Occipital lobe (tissue), 2 donors: ENCODE data around the gene DENND2D. TPM values are rescaled to one million over a fixed set of nuclear protein-coding genes. Genes with fewer than 3 reads are reported as not detected.

ENCODE experiments used
- DNase-seq: peaks from one replicate; lab custom pipeline; 2025; lab: John Stamatoyannopoulos, UW
- total RNA-seq: library from RNA; depleted of rRNA; stranded (reverse); fragments of >200 nt; gene quantifications from one replicate; pipeline ENCODE4 v1.2.3, GENCODE V29; 2014

DENND2D gene
- total RNA-seq, 1 donor from 2014 or later = 0.94 TPM

- DNase-seq = no peak
Measured at GRCh38 chr1:111202707-111203623, 2.5 kb upstream of the DENND2D start.

DNA sequence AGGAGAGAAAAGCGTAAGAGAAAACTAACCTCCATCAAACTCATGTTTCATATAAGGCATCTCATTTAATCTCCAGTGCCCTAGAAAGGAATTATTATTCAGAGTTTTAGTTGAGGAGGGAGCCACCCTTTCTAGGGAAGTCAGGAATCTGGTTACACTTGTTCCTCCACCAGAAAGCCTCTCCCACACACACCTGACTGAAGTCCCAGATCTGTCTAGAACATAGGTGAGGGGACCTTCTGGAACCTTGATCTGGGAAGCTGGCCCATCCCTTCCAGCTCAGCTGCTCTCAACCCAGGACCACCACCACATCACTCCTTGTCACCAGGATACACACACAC lies 1.9 kb upstream of the DENND2D start:
- no peak for DNase-seq

DNA sequence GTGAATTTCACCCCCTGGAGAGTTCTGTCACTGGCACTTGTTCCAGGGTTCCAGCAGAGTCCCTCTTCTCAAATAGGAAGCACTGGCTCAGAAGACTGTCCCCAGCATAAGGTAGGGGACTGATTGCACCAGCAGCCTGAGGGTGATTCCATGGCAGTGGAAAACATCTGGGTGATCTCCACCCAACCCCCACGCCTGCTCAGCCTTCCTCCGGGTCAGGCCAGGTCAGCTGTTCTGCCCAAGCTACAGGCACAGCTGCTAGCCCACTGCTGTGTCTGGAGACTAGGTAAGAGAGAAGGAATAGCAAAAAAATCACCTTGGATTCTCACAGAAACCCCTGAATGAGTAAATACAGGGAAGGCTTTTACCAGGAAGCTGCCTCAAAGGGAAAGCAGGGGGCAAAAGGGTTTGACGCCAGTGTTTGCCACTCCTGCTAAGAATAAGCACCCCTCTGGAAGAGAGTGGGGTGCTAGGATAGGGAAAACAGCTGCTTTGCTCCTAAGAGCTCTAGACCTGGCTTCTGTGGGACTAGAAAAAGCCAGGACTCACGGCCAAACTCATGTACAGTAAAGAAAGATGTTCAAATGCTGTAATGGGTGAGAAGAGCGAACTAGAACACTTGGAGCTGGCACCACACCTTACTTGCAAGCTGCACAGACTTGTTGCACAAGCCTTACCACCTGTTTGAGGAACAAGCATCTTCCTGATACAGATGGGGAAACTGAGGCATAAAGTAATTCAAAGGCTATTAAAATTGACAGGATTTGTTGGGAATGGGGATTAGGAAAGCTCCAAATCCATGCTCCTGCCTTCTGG lies 1.0 kb upstream of the DENND2D start:
- DNase-seq = no peak

DNA sequence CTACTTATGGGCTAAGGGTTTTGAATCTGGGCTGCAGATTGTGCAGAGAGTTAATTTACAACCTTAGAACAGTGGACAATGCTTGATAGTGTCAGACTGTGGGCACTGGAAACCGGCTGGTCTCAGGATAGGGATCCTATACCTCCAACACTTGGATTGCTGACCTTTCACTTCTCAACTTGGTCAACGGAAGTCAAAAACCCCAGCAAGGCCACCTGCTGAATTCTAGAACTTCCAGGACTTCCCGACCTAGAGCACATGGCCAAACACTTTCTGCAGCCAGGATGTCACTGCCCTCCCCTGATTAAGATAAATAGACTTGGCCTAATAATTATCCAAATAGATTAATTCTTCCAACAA lies 336 bp upstream of the DENND2D start:
- no peak for DNase-seq

DNA sequence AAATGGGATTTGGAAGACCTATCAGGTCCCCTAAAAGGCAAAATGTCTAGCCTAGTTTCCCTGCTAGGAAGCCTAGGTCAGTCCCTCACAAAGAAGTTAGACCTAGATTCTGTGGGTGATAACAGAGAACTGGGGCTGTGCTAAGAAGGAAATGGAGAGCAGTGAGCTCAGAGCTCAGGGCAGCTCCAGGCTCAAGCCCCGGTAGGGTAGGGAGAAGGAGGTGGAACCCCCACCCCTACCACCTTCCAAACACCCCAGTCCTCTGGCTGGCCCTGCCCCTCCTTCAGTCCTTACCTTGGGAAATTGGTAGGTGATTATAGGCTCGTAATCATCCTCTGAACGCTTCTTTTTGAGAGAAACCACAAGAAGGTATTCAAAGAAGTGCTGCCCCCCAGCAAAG lies 1.1 kb downstream of the DENND2D start:
- no peak for DNase-seq

DNA sequence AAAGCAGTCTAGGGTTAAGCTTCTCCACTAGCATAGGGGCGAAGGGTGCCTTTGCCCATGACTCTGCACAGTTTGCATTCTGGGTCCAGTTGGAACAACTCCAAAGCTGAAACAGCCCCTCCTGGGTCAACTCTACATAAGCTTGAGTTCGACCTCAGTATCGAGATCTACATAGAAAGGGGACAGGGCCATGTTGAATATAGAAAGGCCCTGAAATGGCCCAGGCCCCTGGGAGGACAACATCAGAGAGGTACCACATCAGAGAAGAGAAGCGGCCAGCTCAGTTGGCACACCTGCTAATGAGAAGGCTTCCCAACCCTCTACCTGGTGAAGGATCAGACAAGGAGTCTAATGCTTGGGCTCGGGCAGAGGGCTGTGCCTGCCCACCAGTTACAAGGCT lies 1.6 kb downstream of the DENND2D start:
- no peak for DNase-seq

DNA sequence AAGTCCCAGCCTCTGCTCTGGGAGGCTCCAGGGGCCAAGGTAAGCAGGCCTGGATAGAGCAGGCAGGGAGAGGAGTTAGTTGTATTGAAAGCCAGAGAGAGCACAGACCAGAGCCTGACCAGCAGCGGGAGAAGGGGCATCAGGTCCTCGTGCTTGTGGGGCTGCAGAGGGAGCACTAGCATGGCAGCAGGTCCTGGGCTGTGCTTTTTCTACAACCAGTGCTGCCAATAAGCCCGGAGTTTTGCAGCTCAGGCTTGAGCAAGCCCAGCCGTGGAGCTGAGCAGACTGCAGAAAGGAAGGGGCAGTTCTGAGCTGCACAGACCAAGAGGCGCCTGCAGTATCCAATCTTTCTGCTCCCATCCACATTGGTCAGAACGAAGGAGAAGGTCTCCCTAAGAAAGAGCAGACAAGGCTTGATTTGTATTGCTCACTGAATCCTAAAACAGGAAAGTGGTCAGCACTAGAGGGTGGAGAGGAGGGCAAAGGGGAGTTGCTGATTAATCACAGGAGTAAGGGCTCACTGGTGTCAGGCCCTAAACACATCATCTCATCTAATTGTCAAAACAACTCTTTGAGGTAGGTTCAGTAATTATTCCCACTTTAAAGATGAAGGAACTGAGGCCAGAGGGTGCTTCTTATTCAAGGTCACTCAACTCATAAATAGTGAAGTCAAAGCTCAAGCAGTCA lies 2.7 kb downstream of the DENND2D start:
- no peak for DNase-seq

- no peak for DNase-seq
Measured at GRCh38 chr1:111196213-111196612, 4.2 kb downstream of the DENND2D start.

DNA sequence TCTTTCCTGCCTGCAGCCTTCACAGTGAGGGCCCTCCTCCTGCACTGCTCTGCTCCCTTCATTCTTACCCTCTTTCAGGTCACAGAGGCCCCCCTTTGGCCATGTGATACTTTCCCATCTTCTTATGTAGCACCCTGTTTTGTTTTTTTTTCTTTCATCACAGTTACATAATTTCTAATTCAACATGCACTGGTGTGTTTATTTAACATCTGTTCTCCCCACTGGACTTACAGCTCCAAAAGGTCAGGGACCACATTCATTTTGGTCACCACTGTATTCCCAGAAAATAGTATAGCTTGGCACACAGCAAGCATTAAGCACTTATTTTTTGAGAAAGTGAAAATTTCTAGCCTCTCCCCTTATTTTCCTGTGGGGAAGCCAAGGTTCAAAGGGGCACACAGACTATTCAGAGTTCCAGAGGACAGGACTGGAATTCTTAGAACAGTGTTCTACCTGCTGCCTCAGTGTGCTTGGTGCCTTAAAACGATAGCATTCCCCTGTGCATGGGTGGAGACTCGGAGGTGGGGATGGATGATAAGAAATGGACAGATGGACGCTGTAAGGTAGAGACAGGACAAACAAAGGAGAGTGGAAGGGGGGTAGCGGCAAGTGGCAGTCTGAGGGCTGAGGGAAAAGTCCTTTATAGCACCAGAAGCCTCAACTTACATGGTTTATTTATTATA lies 5.3 kb downstream of the DENND2D start:
- DNase-seq = no peak

- no peak for DNase-seq
Measured at GRCh38 chr1:111193712-111194480, 6.5 kb downstream of the DENND2D start.

DNA sequence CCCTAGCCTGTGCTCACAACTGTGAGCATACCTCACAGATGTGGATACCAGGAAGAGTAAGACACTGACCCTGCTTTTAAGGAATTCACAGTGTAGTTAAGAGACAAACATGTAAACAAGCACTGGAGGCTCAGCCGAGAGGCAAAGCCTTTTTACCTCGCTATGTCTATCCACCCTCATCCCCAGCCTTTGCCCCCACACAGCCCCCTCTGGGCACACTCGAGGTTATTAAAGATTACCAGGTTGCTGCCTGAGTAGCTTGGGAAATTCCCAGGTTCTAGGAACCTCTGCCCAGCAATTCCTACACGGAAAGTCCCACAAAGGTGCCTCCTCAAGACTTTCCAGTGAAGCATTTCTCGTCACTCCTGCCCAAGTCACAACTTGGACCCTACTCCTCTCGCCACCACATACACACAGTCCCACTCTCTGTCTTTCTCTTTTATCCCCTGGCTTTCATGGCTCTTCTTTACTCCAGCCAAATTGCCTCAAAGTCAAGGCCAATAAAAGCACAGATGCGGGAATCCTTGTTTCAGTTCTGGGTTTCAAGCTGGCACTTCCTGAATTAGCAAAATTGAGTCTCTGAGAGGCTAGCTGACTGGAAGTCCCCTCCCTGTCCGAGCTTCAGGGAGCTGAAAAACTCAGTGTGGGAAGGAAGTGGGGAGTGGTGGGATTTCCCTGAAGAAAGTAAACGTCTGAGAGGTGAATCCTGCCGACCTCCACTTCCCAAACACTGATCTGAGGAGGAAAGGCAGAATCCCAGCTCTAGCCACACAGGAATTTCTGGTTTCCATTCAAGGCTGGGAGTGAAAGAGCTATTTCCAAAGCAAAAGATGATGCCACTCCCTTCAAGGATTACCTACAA lies 7.6 kb downstream of the DENND2D start:
- DNase-seq = no peak

- no peak for DNase-seq
Measured at GRCh38 chr1:111192074-111192473, 8.4 kb downstream of the DENND2D start.

- no peak for DNase-seq
Measured at GRCh38 chr1:111191496-111191895, 8.9 kb downstream of the DENND2D start.

DNA sequence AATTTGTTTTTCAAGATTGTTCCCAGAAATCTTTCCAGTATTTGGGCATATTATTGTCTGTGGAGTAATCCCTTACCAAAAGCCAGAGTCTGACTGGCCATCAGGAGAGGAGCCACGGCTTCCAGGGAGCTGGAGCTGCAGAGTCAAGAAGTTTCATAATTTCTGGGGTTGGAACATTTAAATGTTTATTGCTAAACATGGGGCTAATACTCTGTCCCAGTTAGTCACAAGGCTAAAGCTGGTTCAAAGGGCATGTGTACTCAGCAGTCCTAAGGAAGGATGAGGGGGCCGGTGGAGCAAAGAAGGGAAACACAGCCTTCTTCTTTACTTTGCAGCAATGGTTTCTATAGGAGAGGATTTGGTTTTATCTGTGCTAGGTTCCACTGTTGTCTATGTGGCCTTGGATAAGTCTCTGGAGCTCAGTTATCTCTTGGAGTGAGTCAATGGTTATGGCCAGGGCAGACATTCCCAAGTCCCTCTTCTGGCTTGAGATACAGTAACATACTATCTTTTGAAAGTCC lies 9.5 kb downstream of the DENND2D start:
- DNase-seq = no peak

- DNase-seq = no peak
Measured at GRCh38 chr1:111184663-111185062, 15.8 kb downstream of the DENND2D start.

GRCh38 chr1:111183308-111184069 lies 17.0 kb downstream of the DENND2D start:
- no peak for DNase-seq

- DNase-seq = no peak
Measured at GRCh38 chr1:111182052-111182451, 18.4 kb downstream of the DENND2D start.

DNA sequence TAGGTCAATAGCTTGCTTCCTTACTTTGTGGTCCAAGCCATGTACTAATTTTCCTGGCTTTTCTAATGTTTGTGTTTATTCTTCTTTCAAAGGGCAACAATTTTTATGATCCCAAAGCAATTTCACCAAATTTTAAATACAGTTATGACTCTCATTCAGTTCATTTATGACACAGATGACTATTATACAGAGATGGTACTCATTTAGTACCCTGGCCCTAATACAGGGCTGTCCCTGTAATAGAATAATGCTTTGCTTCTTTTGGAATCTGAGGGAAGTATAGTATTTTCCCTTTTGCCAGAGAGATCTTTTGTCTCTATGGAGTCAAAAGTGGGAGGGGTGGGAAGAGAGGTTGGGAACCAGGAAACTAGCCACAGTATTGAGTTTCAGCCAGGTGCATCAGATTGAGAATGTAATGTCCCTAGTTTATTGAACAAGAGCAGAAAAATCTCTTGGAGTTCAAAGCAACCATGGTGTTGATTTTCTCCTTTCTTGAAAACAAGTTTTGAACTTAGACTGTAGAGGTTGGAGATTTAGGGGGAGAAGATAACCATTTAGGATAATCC lies 20.4 kb downstream of the DENND2D start:
- no peak for DNase-seq
